ENCODE results near the gene ARHGAP15.

DNA sequence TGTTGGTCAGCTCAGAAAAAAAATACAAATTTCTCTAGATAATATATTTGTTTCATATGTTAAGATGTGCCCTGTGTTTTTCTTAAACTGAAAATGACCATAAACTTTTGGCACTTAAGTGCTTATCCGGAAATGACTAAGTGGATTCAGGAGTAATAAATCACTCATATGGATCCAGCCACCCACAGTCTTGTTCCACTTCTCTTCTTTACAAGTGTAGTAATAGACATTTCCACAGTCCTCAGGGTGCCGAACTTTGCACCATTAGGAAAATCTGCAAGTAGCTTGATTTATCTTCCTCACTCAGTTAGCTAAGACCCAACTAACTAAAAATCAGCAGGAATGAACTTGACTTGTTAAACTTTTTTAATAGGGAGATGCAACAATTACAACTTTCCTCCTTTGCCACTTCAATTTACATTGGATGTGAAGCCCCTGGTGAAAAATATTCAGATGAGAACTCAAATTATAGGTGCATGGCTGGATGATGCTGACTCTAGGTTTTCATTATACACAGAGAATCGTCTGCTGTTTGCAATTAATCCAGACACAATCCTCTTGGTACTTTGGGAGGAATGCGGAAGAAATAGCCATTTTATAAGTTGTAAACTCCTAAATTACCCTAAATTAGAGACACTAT is 322.5 kb downstream of the ARHGAP15 start:
- TF ChIP-seq, protein P1, sequence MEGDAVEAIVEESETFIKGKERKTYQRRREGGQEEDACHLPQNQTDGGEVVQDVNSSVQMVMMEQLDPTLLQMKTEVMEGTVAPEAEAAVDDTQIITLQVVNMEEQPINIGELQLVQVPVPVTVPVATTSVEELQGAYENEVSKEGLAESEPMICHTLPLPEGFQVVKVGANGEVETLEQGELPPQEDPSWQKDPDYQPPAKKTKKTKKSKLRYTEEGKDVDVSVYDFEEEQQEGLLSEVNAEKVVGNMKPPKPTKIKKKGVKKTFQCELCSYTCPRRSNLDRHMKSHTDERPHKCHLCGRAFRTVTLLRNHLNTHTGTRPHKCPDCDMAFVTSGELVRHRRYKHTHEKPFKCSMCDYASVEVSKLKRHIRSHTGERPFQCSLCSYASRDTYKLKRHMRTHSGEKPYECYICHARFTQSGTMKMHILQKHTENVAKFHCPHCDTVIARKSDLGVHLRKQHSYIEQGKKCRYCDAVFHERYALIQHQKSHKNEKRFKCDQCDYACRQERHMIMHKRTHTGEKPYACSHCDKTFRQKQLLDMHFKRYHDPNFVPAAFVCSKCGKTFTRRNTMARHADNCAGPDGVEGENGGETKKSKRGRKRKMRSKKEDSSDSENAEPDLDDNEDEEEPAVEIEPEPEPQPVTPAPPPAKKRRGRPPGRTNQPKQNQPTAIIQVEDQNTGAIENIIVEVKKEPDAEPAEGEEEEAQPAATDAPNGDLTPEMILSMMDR (IDR thresholded peaks at IDR 0.05), result no peak
- TF ChIP-seq EP300 (IDR thresholded peaks at IDR 0.05), result no peak
